Aorta (tissue), 5 donors: Measurements from ENCODE around the gene ZAR1L. TPM values are rescaled to one million over a fixed set of nuclear protein-coding genes. Genes with fewer than 3 reads are reported as not detected.

Source experiments
- ATAC-seq: fragments of 200-7000 bp; cut with Tn5 transposase; one replicate; pipeline ENCODE4 v1.9.1; 2022; ENCODE audit warnings: moderate library complexity; ENCODE audit not compliant: low FRiP score
- DNase-seq, 2 donors: peaks; one replicate each; pipeline ENCODE4 v3.0.0-alpha.2; 2020
- H3K27ac ChIP-seq, 2 donors: one replicate each; pipeline ENCODE4 v1.5.1; 2013; ENCODE audit warnings: low read length in 2 of 2, mild to moderate bottlenecking in 2 of 2, moderate library complexity in 2 of 2, control low read depth in 1 of 2, inconsistent platforms in 1 of 2, low read depth in 1 of 2
- H3K27me3 ChIP-seq, 2 donors: one replicate each; pipeline ENCODE4 v1.6.1; 2013; ENCODE audit warnings: control low read depth in 1 of 2, low read length in 1 of 2, mild to moderate bottlenecking in 1 of 2, moderate library complexity in 1 of 2; ENCODE audit not compliant: insufficient read depth in 2 of 2, control insufficient read depth in 1 of 2
- H3K36me3 ChIP-seq, 2 donors: one replicate each; pipeline ENCODE4 v1.6.1; 2013; ENCODE audit warnings: control low read depth in 1 of 2, low read length in 1 of 2, mild to moderate bottlenecking in 1 of 2; ENCODE audit not compliant: insufficient read depth in 2 of 2, control insufficient read depth in 1 of 2
- H3K4me1 ChIP-seq, 2 donors: one replicate each; pipeline ENCODE4 v1.6.1; 2013; ENCODE audit warnings: low read length in 2 of 2, control low read depth in 1 of 2, mild to moderate bottlenecking in 1 of 2, moderate library complexity in 1 of 2; ENCODE audit not compliant: insufficient read depth in 2 of 2, control insufficient read depth in 1 of 2
- H3K4me3 ChIP-seq, 2 donors: one replicate each; pipeline ENCODE4 v1.5.1; 2013; ENCODE audit warnings: low read length in 2 of 2, control low read depth in 1 of 2, mild to moderate bottlenecking in 1 of 2
- H3K9me3 ChIP-seq: one replicate; pipeline ENCODE4 v1.6.1; 2013; ENCODE audit warnings: mild to moderate bottlenecking, low read length; ENCODE audit not compliant: control insufficient read depth
- WGBS, 2 donors: extraction: QIAGEN DNeasy Blood & Tissue Kit; methylation state at CpG; one replicate each; pipeline ENCODE4 v1.1.7; 2013; 5-methylcytosine and 5-hydroxymethylcytosine counted together
- intact Hi-C, 2 donors: fragments of 100-400 bp; cut with DNase I; formaldehyde crosslinking; loops; one replicate each; pipeline versions ENCODE4 v1.14.2 to v1.15.0; 2022
- polyA plus RNA-seq, 2 donors: library from polyadenylated mRNA; stranded (reverse); fragments of 200-250 nt; gene quantifications; one replicate each; pipeline ENCODE4 v1.2.3, GENCODE V29; 2013
- total RNA-seq, 2 donors: library from RNA; stranded (reverse); fragmentation: NEBNext Ultra II Directional; extraction: Animal tissue kit (Norgen Biotek cat#: 25700); gene quantifications; one replicate each; pipeline ENCODE4 v1.2.1, GENCODE V29; 2021
- donor health status: healthy with polysubstance abuse.
- donor health status: Bipolar disorder and iron deficiency.
- donor health status: DM: no; HTN: no; CAD: no.
- donor health status: DM: no; HTN: no; CAD: no.
- donor health status: DM: yes; HTN: yes; CAD: no.

ZAR1L gene
- total and polyA plus RNA-seq, 4 donors, result not detected

DNA sequence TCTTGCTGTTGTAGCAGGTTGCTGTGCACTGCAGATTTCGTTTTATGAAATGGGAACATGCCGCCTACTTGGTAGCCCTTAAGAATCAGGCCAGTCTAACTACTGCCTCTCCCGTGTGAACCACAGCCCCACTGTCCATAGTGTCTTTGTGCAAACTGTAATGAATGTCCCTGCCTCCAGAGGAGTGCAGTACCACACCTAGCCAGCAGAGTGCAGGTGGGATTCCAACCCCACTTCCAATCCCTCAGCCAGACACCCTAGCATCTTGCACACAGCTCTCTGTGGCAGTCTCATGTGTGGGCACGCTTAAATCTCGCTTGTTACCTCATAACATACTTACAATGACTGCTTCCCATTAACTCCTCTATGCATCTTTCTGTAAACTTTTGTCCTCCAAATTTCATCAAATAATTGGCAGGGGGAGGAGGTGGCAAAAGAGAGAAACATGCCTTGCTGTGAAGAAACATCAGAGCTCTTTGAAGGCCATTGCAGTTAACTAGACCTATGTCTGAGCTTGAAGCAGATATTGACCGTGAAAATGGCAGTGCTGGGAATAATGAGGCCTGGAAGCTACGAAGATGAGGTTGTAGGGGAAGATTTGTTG is 47.2 kb downstream of the ZAR1L start:
- H3K9me3 ChIP-seq, result no peaks in the 10 kb centered on the region
- no peaks in the 10 kb centered on the region for H3K27me3 ChIP-seq
- DNase-seq (no peak), ATAC-seq (no peak)
- WGBS, 2 donors, result 83 to 85% methylated on average over 7 of the region's 7 CpGs
- H3K36me3 ChIP-seq, result peaks cover 6 to 22% of the 10 kb centered on the region in 2 donors
- no peak overlapping the region for H3K27ac ChIP-seq
- peaks cover 0 to 6% of the 10 kb centered on the region in 2 donors for H3K4me1 ChIP-seq
- intact Hi-C loops, result no loop called here
- H3K4me3 ChIP-seq, result no peak overlapping the region

DNA sequence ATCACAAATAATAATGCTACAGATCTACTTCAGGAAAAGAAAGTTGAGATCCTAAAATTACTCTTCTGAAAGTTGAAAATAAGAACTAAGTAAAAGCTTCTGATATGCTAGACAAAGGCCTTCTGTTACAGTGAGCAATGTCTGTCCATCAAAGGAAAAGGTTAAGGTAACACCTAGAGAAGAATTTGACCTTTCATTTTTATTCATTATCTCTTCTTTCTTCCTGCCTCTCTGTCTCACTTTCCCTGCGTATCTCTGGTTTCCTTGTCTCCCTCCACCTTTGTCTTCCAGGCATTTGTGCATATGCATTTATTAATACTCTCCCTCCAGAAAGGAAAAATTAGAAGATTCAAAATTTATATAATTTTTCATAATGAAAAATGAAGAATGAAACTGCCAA is 49.0 kb downstream of the ZAR1L start:
- ATAC-seq, result no peak
- Histone ChIP-seq H3K4me1 (peaks cover 0 to 6% of the 10 kb centered on the region in 2 donors), H3K36me3 (peaks cover 6 to 19% of the 10 kb centered on the region in 2 donors), H3K4me3 (no peak overlapping the region), H3K27ac (no peak overlapping the region), H3K27me3 (no peaks in the 10 kb centered on the region), H3K9me3 (no peaks in the 10 kb centered on the region)
- DNase-seq, result no peak
- intact Hi-C loops, result no loop called here
- WGBS, 2 donors, result 91 to 96% methylated on average over 1 of the region's 1 CpG

DNA sequence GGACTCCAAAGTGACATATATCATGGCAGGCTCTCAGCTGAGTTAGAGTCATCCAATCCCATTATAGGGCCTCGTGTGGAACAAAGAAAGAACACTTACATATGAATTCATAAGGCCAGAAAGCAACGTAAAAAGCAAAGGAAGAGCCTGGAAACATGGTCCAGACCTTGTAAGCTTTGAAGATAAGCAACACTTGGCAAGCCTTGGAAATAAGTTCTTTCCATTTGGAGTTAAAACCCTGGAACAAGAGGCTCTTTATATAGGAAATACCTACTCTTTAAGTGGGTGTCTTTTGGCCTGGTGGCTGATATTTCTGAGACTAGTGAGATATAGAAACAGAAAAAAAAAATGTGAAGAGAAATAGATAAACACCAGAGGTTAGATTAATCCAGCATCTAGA is 49.4 kb downstream of the ZAR1L start:
- Histone ChIP-seq H3K4me3 (no peak overlapping the region), H3K9me3 (no peaks in the 10 kb centered on the region), H3K27me3 (no peaks in the 10 kb centered on the region), H3K27ac (peak overlapping the region in 1 of 2 donors; percentile 17), H3K4me1 (peaks cover 0 to 6% of the 10 kb centered on the region in 2 donors), H3K36me3 (peaks cover 6 to 15% of the 10 kb centered on the region in 2 donors)
- intact Hi-C loops, result no loop called here
- 20 to 21% methylated on average over 2 of the region's 2 CpGs for WGBS, 2 donors
- ATAC-seq, result no peak
- DNase-seq, result no peak

DNA sequence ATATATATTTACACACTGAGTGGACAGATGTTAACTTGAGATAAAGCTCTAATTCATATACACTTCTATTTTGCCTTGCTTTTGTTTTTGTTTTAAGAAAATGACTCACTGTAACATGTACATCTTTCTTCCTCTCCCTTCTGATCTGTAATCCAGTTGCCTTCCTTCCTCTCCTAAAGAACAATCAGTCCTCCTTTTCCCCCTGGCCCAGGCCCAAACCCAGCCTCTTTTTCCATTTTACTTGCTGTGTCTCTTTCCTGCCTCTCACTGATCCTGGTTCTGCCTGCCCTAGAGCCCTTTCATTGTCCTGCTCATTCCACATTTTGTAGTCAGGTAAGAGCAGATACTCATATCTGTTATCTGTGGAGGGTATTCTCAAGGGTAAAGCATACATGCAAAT is 50.8 kb downstream of the ZAR1L start:
- H3K36me3 ChIP-seq, result peaks cover 3 to 13% of the 10 kb centered on the region in 2 donors
- DNase-seq, result peak; percentile 61 to 76

DNA sequence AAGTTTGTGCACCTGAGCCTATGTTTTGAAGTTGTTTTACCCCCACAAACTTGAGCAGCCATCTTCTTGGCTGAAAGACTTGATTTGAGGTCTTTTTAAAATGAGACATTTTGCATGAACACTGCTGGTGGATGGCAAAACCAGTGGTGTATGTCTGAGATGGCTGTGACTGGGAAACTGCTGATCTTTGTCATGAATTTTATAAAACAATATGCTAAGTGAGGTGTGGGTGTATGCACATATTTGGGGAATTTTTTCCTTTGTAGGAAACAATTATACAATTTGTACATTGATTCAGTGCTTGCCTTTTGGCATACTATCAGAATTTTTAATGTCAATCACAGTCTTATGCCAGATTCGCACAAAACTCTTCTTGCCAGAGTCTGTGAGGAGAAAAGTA is 52.5 kb downstream of the ZAR1L start:
- H3K9me3 ChIP-seq, result no peaks in the 10 kb centered on the region
- peaks cover 4 to 6% of the 10 kb centered on the region in 2 donors for H3K4me1 ChIP-seq
- ATAC-seq (no peak), DNase-seq (no peak)
- WGBS, 2 donors, result 87 to 92% methylated on average over 1 of the region's 1 CpG
- H3K27me3 ChIP-seq, result no peaks in the 10 kb centered on the region
- no peak overlapping the region for H3K4me3 ChIP-seq
- no peak overlapping the region for H3K27ac ChIP-seq
- intact Hi-C loops, result no loop called here
- H3K36me3 ChIP-seq, result peaks cover 0 to 10% of the 10 kb centered on the region in 2 donors

More for the DNA sequence above, 50.8 kb downstream of the ZAR1L start:
- peak; percentile 44 for ATAC-seq
- peaks cover 0 to 6% of the 10 kb centered on the region in 2 donors for H3K4me1 ChIP-seq
- H3K9me3 ChIP-seq, result no peaks in the 10 kb centered on the region
- no peak overlapping the region for H3K4me3 ChIP-seq
- no peaks in the 10 kb centered on the region for H3K27me3 ChIP-seq
- intact Hi-C loops, result no loop called here
- H3K27ac ChIP-seq, result no peak overlapping the region

DNA sequence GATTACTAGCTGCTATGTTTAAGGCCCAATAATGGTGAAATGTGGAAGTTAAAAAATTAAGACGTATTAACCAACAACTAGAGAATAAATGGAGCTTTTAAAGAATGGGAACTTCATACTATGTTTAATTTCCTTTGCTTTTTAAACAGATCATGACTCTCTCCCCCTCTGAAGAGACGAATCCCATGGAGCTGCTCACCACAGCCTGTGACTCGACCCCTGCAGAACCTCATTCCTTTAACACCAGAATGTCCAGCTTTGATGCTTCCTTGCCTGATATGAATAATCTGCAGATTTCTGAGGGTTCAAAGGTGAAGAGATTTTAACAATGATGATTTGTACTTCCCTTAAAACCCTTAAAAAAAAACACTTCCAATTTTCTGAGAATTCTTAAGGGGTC is 53.0 kb downstream of the ZAR1L start:
- Histone ChIP-seq H3K27me3 (no peaks in the 10 kb centered on the region), H3K36me3 (peaks cover 0 to 10% of the 10 kb centered on the region in 2 donors), H3K4me1 (peaks cover 4 to 6% of the 10 kb centered on the region in 2 donors), H3K27ac (no peak overlapping the region), H3K9me3 (no peaks in the 10 kb centered on the region), H3K4me3 (no peak overlapping the region)
- ATAC-seq (no peak), DNase-seq (no peak)
- 55 to 59% methylated on average over 3 of the region's 3 CpGs for WGBS, 2 donors
- intact Hi-C loops, result no loop called here

DNA sequence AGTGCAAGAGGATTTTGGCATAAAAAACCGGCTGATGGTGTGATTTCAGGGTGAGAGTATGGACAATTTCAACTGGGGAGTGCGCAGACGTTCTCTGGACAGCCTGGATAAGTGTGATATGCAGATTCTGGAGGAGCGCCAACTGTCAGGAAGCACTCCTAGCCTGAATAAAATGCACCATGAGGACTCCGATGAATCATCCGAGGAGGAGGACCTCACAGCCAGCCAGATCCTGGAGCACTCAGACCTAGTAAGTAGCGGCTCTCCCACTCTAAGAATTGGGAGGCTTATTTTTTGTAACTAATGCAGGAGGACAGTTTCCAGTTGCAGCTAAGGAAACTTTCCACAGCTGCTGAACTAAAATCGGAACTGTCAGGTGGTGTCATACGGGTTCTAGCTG is 53.6 kb downstream of the ZAR1L start:
- Histone ChIP-seq H3K9me3 (no peaks in the 10 kb centered on the region), H3K27ac (peak overlapping the region; percentile 2 to 34), H3K27me3 (no peaks in the 10 kb centered on the region), H3K4me1 (peaks cover 6% of the 10 kb centered on the region in 2 donors), H3K4me3 (no peak overlapping the region), H3K36me3 (peaks cover 0 to 8% of the 10 kb centered on the region in 2 donors)
- 8% methylated on average over 9 of the region's 9 CpGs for WGBS, 2 donors
- DNase-seq (peak; percentile 77 to 83), ATAC-seq (peak; percentile 86)
- intact Hi-C loops, result no loop called here

DNA sequence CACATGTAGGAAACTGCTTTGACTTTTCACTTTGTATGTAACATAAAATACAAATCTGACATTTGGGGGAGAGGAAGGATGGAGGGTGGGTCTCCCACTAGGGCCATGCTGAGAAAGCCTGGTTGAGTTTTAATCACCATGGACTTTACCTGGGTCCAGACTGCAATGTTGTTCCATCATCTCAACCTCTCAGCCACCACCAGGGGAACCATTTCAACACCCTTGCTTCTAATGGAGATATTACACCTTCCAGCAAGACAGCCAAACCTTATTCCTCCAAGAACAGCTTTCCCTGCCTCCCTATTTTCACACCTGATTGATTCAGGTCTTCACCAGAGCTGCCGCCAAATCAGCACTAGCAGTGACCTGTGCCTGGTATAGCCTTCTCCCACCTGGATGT is 56.0 kb downstream of the ZAR1L start:
- DNase-seq, result no peak
- ATAC-seq, result no peak
- Histone ChIP-seq H3K4me1 (peaks cover 0 to 6% of the 10 kb centered on the region in 2 donors), H3K36me3 (no peaks in the 10 kb centered on the region), H3K27me3 (no peaks in the 10 kb centered on the region), H3K9me3 (no peaks in the 10 kb centered on the region), H3K27ac (peak overlapping the region in 1 of 2 donors; percentile 91), H3K4me3 (no peak overlapping the region)
- intact Hi-C loops, result no loop called here
- WGBS, 2 donors, result 100% methylated on average over 1 of the region's 1 CpG

DNA sequence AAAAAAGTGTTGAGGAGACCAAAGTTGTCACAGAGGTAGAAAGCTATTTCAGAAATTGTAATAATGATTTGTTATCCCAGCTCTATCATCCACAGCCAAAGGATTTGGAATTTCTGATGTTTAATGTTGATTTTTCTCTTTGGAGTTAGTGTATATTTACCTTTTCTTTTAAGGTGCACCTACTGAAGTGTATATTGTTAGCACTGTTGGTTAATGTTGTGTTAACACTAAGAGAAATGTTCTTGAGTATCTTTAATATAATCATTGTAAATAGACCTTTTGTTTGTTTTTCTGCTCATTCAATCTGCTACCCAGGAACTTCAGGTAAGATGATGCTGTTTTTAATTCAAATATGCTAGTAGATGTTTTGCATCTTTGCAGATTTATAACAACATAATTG is 57.5 kb downstream of the ZAR1L start:
- no peaks in the 10 kb centered on the region for H3K9me3 ChIP-seq
- intact Hi-C loops, result no loop called here
- H3K4me1 ChIP-seq, result peaks cover 0 to 6% of the 10 kb centered on the region in 2 donors
- DNase-seq (no peak), ATAC-seq (no peak)
- H3K36me3 ChIP-seq, result no peaks in the 10 kb centered on the region
- H3K27ac ChIP-seq, result no peak overlapping the region
- H3K27me3 ChIP-seq, result no peaks in the 10 kb centered on the region
- peak overlapping the region in 1 of 2 donors; percentile 18 for H3K4me3 ChIP-seq
